NCI-H2196 (cell line): ENCODE data around the gene CD302.
"Not testable (repeated sequence)": the region's sequence is repeated elsewhere in the genome, so short reads cannot be mapped to it uniquely, and the experiment has no call there.

Experiments
- DNase-seq: peaks from one replicate; lab custom pipeline; 2025; ENCODE audit not compliant: unreplicated experiment; lab: John Stamatoyannopoulos, UW

The CD302 gene

GRCh38 chr2:159795841-159796690 is 1.9 kb downstream of the CD302 start:
- DNase-seq: no peak

GRCh38 chr2:159793326-159793725 is 4.7 kb downstream of the CD302 start:
- DNase-seq: no peak

- DNase-seq: no peak
Measured at GRCh38 chr2:159792599-159792998, 5.4 kb downstream of the CD302 start.

GRCh38 chr2:159792036-159792435 is 6.0 kb downstream of the CD302 start:
- DNase-seq: no peak

- no peak for DNase-seq
Measured at GRCh38 chr2:159790323-159790722, 7.7 kb downstream of the CD302 start.

- no peak for DNase-seq
Measured at GRCh38 chr2:159788253-159788652, 9.8 kb downstream of the CD302 start.

- DNase-seq: not testable (repeated sequence)
Measured at GRCh38 chr2:159787647-159788046, 10.4 kb downstream of the CD302 start.

GRCh38 chr2:159786938-159787337 is 11.1 kb downstream of the CD302 start:
- DNase-seq: no peak

GRCh38 chr2:159785195-159785594 is 12.8 kb downstream of the CD302 start:
- DNase-seq: no peak

GRCh38 chr2:159784744-159785143 is 13.3 kb downstream of the CD302 start:
- not testable (repeated sequence) for DNase-seq

- DNase-seq: no peak
Measured at GRCh38 chr2:159783556-159783955, 14.5 kb downstream of the CD302 start.

- no peak for DNase-seq
Measured at GRCh38 chr2:159776321-159776720, 21.7 kb downstream of the CD302 start.

GRCh38 chr2:159775021-159775420 is 23.0 kb downstream of the CD302 start:
- no peak for DNase-seq

GRCh38 chr2:159774370-159774990 is 23.5 kb downstream of the CD302 start:
- DNase-seq: no peak

GRCh38 chr2:159773886-159774285 is 24.1 kb downstream of the CD302 start:
- no peak for DNase-seq

- no peak for DNase-seq
Measured at GRCh38 chr2:159773426-159773825, 24.6 kb downstream of the CD302 start.

- DNase-seq: no peak
Measured at GRCh38 chr2:159769147-159769546, 28.9 kb downstream of the CD302 start.

GRCh38 chr2:159762075-159762474 is 35.9 kb downstream of the CD302 start:
- DNase-seq: no peak

GRCh38 chr2:159760326-159760725 is 37.7 kb downstream of the CD302 start:
- no peak for DNase-seq

- no peak for DNase-seq
Measured at GRCh38 chr2:159759577-159759976, 38.4 kb downstream of the CD302 start.

- DNase-seq: no peak
Measured at GRCh38 chr2:159758686-159759085, 39.3 kb downstream of the CD302 start.

GRCh38 chr2:159758239-159758638 is 39.8 kb downstream of the CD302 start:
- DNase-seq: no peak
